Measurements from ENCODE around the gene CDKN1A.

CDKN1A gene

DNA sequence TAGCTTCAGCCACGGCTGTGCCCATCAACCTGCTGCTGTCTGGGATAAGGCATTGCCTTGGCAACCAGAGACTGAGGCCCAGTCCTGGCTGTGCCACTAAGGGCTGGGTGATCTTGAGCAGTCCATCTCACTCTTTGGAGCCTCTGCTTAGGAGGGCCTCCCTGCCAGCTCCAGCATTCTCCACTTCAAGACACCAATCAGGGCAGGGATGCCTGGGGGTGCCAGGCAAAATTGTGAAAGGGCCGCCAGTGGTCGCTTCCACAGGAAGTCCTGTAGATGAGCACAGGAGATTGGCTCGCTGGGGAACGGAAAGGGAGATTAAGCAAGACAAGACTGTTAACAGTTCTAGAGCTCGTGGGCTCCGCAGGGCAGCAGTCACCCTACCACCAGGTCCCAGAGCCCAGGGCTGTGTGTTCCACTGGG is 19.0 kb downstream of the CDKN1A start, which contains the start of gene RAB44:
Gene RAB44, plus strand, starts transcription at position 346 of the 423 bp plus-strand sequence. CDS start 6,410 bp downstream, outside the sequence.
- TF ChIP-seq, protein P1, sequence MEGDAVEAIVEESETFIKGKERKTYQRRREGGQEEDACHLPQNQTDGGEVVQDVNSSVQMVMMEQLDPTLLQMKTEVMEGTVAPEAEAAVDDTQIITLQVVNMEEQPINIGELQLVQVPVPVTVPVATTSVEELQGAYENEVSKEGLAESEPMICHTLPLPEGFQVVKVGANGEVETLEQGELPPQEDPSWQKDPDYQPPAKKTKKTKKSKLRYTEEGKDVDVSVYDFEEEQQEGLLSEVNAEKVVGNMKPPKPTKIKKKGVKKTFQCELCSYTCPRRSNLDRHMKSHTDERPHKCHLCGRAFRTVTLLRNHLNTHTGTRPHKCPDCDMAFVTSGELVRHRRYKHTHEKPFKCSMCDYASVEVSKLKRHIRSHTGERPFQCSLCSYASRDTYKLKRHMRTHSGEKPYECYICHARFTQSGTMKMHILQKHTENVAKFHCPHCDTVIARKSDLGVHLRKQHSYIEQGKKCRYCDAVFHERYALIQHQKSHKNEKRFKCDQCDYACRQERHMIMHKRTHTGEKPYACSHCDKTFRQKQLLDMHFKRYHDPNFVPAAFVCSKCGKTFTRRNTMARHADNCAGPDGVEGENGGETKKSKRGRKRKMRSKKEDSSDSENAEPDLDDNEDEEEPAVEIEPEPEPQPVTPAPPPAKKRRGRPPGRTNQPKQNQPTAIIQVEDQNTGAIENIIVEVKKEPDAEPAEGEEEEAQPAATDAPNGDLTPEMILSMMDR (IDR thresholded peaks at IDR 0.05; ENCODE audit: insufficient read depth, low read length), result no peak
- TF ChIP-seq GABPA (IDR thresholded peaks at IDR 0.05; ENCODE audit: low read depth), result peak; percentile 36; the same call in 1 of the 2 replicates
- peak; percentile 53; the same call in 1 of the 2 replicates for TF ChIP-seq SPI1 (IDR thresholded peaks at IDR 0.05; ENCODE audit: borderline replicate concordance, low read depth)
- peak; percentile 93 for TF ChIP-seq POLR2AphosphoS5 (IDR thresholded peaks at IDR 0.05; ENCODE audit: low read depth)
- TF ChIP-seq, protein P2, sequence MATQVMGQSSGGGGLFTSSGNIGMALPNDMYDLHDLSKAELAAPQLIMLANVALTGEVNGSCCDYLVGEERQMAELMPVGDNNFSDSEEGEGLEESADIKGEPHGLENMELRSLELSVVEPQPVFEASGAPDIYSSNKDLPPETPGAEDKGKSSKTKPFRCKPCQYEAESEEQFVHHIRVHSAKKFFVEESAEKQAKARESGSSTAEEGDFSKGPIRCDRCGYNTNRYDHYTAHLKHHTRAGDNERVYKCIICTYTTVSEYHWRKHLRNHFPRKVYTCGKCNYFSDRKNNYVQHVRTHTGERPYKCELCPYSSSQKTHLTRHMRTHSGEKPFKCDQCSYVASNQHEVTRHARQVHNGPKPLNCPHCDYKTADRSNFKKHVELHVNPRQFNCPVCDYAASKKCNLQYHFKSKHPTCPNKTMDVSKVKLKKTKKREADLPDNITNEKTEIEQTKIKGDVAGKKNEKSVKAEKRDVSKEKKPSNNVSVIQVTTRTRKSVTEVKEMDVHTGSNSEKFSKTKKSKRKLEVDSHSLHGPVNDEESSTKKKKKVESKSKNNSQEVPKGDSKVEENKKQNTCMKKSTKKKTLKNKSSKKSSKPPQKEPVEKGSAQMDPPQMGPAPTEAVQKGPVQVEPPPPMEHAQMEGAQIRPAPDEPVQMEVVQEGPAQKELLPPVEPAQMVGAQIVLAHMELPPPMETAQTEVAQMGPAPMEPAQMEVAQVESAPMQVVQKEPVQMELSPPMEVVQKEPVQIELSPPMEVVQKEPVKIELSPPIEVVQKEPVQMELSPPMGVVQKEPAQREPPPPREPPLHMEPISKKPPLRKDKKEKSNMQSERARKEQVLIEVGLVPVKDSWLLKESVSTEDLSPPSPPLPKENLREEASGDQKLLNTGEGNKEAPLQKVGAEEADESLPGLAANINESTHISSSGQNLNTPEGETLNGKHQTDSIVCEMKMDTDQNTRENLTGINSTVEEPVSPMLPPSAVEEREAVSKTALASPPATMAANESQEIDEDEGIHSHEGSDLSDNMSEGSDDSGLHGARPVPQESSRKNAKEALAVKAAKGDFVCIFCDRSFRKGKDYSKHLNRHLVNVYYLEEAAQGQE (IDR thresholded peaks at IDR 0.05; ENCODE audit: insufficient replicate concordance, low read depth), result peak; percentile 24
- H3K27ac ChIP-seq (replicated peaks), result peak within 1 kb of the TSS; percentile 82
- H3K27me3 ChIP-seq (ENCODE audit: insufficient read depth, poor library complexity, severe bottlenecking), result no peaks in the 10 kb centered on the region
- DNase-seq (ENCODE audit: low read depth in 1 of 2, low spot score in 1 of 2), result peak; percentile 82 to 96
- H3K4me3 ChIP-seq (replicated peaks; ENCODE audit: insufficient read depth, low read length), result peak within 1 kb of the TSS; percentile 84

DNA sequence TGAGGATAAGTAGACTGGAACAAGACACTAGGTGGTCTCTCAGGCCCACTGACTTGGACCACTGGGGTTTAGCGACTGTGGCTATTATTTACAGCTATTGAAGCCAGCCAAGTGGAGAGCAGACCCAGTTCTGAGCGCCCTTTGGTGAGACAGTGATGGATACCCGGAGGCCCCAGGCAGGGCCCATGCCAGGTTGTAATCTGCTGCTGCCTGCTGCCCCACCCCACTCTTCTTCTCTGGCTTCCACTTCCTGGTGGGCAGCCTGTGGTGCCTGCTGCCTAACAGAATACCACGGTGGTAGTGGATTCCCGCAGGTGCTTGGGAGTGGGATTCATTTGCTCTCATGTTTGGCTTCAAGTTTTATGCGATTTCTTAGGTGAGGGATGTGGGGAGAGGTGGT is 19.7 kb downstream of the CDKN1A start:
- no peak for TF ChIP-seq POLR2AphosphoS5 (IDR thresholded peaks at IDR 0.05; ENCODE audit: low read depth)
- Histone ChIP-seq H3K27ac (replicated peaks) (peak overlapping the region; percentile 82), H3K4me3 (replicated peaks; ENCODE audit: insufficient read depth, low read length) (peak overlapping the region; percentile 84), H3K27me3 (ENCODE audit: insufficient read depth, poor library complexity, severe bottlenecking) (no peaks in the 10 kb centered on the region)
- DNase-seq (ENCODE audit: low read depth in 1 of 2, low spot score in 1 of 2), result no peak

DNA sequence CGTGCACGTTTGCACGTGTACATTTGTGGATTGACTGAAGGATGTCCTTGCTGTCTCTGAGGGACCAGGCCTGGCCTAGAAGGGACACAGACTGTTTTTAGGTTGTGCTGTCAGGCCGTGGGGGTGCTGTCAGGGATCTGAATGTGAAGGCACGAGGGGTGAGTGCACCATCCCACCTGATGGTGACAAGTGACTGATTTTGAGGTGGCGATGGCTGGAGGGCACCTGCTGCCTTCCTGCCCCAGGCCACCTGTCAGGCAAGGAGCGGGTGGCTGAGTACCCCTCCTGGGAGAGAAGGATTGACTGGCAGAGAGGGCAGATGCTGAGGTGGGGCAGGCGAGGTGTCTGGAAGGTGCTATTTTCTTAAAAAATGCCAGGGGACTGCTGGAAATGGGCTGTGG is 20.4 kb downstream of the CDKN1A start:
- H3K27me3 ChIP-seq (ENCODE audit: insufficient read depth, poor library complexity, severe bottlenecking), result no peaks in the 10 kb centered on the region
- peak overlapping the region; percentile 84 for H3K4me3 ChIP-seq (replicated peaks; ENCODE audit: insufficient read depth, low read length)
- TF ChIP-seq GABPA (IDR thresholded peaks at IDR 0.05; ENCODE audit: low read depth), result no peak
- no peak for DNase-seq (ENCODE audit: low read depth in 1 of 2, low spot score in 1 of 2)
- H3K27ac ChIP-seq (replicated peaks), result peak overlapping the region; percentile 82; the same call in 1 of the 2 replicates

DNA sequence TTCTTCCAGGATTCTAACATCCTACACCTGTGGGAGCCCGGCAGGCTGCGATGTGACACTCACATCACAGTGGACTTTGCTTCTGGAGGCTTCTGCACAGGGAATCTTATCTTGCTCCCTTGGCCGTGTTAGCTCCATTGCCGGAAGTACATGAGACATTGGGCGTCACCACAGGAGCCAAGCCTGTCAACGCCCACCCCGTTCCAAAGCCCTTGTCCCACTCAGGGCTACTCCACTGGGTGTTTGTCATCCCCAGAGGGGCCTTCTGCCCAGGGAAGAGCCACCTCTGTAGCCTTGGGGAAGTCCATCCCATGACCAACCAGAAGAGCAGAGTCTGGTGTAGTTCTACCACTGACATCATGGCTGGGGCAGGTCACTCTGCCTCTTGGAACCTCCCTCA is 20.8 kb downstream of the CDKN1A start:
- no peak for DNase-seq (ENCODE audit: low read depth in 1 of 2, low spot score in 1 of 2)
- H3K4me3 ChIP-seq (replicated peaks; ENCODE audit: insufficient read depth, low read length), result peak overlapping the region; percentile 84
- H3K27ac ChIP-seq (replicated peaks), result no peak overlapping the region
- TF ChIP-seq, protein P1 (IDR thresholded peaks at IDR 0.05; ENCODE audit: insufficient read depth, low read length), result no peak
- no peaks in the 10 kb centered on the region for H3K27me3 ChIP-seq (ENCODE audit: insufficient read depth, poor library complexity, severe bottlenecking)

DNA sequence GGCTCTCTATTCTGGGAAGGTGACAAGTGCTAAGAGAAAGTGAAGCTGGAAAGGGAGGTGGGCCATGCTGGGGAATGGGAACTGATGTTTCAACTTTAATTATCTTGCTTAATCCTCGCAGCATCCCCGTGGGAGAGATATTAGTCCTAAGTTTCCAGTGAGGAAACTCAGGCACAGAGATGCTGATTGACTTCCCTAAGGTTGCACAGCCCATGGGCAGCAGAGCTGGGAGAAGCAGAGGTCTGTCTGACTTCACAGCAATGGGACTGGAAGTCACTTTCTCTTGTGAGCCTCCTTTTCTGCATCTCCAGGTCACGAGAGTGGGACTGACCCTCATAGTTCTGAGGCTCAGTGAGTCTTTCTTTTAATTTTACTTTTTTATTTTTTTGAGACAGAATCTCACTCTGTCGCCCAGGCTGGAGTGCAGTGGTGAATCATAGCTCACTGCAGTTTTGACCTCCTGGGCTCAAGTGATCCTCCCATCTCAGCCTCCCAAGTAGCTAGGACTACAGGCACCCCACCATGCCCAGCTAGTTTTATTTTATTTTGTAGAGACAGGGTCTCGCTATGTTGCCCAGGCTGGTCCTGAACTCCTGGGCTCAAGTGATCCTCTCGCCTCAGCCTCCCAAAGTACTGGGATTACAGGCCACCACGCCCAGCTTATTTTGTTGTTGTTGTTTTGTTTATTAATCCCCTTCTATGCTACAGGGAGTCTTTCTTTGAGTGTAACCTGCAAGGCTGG is 21.7 kb downstream of the CDKN1A start:
- no peak for DNase-seq (ENCODE audit: low read depth in 1 of 2, low spot score in 1 of 2)
- Histone ChIP-seq H3K4me3 (replicated peaks; ENCODE audit: insufficient read depth, low read length) (peak overlapping the region; percentile 14), H3K27ac (replicated peaks) (peak overlapping the region; percentile 56), H3K27me3 (ENCODE audit: insufficient read depth, poor library complexity, severe bottlenecking) (no peaks in the 10 kb centered on the region)
- TF ChIP-seq, protein P1 (IDR thresholded peaks at IDR 0.05; ENCODE audit: insufficient read depth, low read length), result no peak
- TF ChIP-seq, protein P2 (IDR thresholded peaks at IDR 0.05; ENCODE audit: insufficient replicate concordance, low read depth), result no peak
- no peak for TF ChIP-seq POLR2AphosphoS5 (IDR thresholded peaks at IDR 0.05; ENCODE audit: low read depth)
- TF ChIP-seq GABPA (IDR thresholded peaks at IDR 0.05; ENCODE audit: low read depth), result no peak
- TF ChIP-seq SPI1 (IDR thresholded peaks at IDR 0.05; ENCODE audit: borderline replicate concordance, low read depth), result no peak
